ENCODE results near the gene MUC22. TPM values are rescaled to one million over a fixed set of nuclear protein-coding genes. Genes with fewer than 3 reads are reported as not detected.

The MUC22 gene
- total RNA-seq, 1 donor: not detected

- no peak for DNase-seq (ENCODE audit: insufficient read length, low spot score, missing footprints)
- Histone ChIP-seq H3K4me3 (ENCODE audit: insufficient read depth, low read length) (no peak overlapping the region), H3K9me3 (ENCODE audit: low read depth, low read length) (no peaks in the 10 kb centered on the region), H3K79me2 (ENCODE audit: insufficient read depth, low read length) (no peaks in the 10 kb centered on the region), H3K4me2 (ENCODE audit: insufficient read depth, low read length) (no peak overlapping the region), H3K27ac (ENCODE audit: low read depth, low read length) (no peak overlapping the region), H3K27me3 (ENCODE audit: insufficient read depth, low read length) (peaks cover 10% of the 10 kb centered on the region), H2AFZ (ENCODE audit: low read length) (no peak overlapping the region), H3K4me1 (ENCODE audit: insufficient read depth, low read length) (no peaks in the 10 kb centered on the region), H4K20me1 (ENCODE audit: insufficient read depth, low read length) (no peaks in the 10 kb centered on the region), H3K36me3 (ENCODE audit: insufficient read depth, low read length) (no peaks in the 10 kb centered on the region)
- no peak for TF ChIP-seq CTCF (IDR thresholded peaks at IDR 0.05; ENCODE audit: extremely low read depth, low read depth, low read length)
Measured at GRCh38 chr6:30970946-30971345, 39.3 kb upstream of the MUC22 start.

- DNase-seq (ENCODE audit: insufficient read length, low spot score, missing footprints): no peak
- H2AFZ ChIP-seq (ENCODE audit: low read length): no peak overlapping the region
- H3K4me1 ChIP-seq (ENCODE audit: insufficient read depth, low read length): no peaks in the 10 kb centered on the region
- no peak for TF ChIP-seq CTCF (IDR thresholded peaks at IDR 0.05; ENCODE audit: extremely low read depth, low read depth, low read length)
- H3K4me3 ChIP-seq (ENCODE audit: insufficient read depth, low read length): no peak overlapping the region
- no peak overlapping the region for H3K4me2 ChIP-seq (ENCODE audit: insufficient read depth, low read length)
- H3K9me3 ChIP-seq (ENCODE audit: low read depth, low read length): no peaks in the 10 kb centered on the region
- no peaks in the 10 kb centered on the region for H4K20me1 ChIP-seq (ENCODE audit: insufficient read depth, low read length)
- no peaks in the 10 kb centered on the region for H3K79me2 ChIP-seq (ENCODE audit: insufficient read depth, low read length)
- no peak overlapping the region for H3K27ac ChIP-seq (ENCODE audit: low read depth, low read length)
- peaks cover 16% of the 10 kb centered on the region for H3K27me3 ChIP-seq (ENCODE audit: insufficient read depth, low read length)
- H3K36me3 ChIP-seq (ENCODE audit: insufficient read depth, low read length): no peaks in the 10 kb centered on the region
Measured at GRCh38 chr6:30972816-30973215, 37.5 kb upstream of the MUC22 start.

DNA sequence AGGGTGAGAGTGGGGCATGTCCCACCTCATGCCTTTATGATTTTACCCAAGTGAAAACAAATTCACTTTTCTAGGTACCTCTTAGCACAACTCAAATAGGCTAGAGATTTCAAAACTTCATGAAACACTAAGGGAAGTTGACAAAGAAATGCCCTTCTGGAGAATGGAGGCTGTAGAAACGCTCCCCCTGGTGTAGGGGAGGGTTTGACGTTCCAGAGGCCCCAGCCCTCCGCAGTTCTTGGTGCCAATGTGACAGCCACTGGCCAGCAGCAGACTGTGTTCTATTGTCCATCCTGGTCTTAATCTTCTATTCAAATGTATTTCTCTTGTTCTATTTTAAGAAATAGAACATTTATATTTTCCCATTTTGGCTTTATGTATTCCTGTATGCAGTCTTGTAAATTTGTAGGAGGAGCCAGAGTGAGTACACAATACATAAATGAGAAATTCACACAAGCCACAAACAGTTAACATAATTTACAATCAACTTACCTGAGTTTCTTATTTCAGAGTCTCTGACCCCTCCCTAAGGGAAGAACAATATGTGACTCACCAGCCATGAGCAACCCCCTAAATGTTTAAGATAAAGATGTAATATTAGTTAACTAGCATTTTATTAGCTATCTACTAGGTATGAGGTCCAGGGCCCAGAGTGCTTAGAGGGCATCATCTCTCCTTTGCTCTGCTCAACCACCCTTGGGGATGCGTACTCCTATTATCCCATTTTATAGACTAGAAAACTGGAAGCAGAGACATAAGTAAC is 35.6 kb upstream of the MUC22 start:
- Histone ChIP-seq H2AFZ (ENCODE audit: low read length) (no peak overlapping the region), H3K36me3 (ENCODE audit: insufficient read depth, low read length) (no peaks in the 10 kb centered on the region), H3K27ac (ENCODE audit: low read depth, low read length) (no peak overlapping the region), H3K4me3 (ENCODE audit: insufficient read depth, low read length) (no peak overlapping the region), H3K9me3 (ENCODE audit: low read depth, low read length) (no peaks in the 10 kb centered on the region), H3K79me2 (ENCODE audit: insufficient read depth, low read length) (no peaks in the 10 kb centered on the region), H3K27me3 (ENCODE audit: insufficient read depth, low read length) (peaks cover 29% of the 10 kb centered on the region), H3K4me2 (ENCODE audit: insufficient read depth, low read length) (no peak overlapping the region), H4K20me1 (ENCODE audit: insufficient read depth, low read length) (no peaks in the 10 kb centered on the region), H3K4me1 (ENCODE audit: insufficient read depth, low read length) (no peaks in the 10 kb centered on the region)
- DNase-seq (ENCODE audit: insufficient read length, low spot score, missing footprints): no peak
- no peak for TF ChIP-seq CTCF (IDR thresholded peaks at IDR 0.05; ENCODE audit: extremely low read depth, low read depth, low read length)

GRCh38 chr6:30979141-30979540 is 31.1 kb upstream of the MUC22 start:
- Histone ChIP-seq H3K4me2 (ENCODE audit: insufficient read depth, low read length) (no peak overlapping the region), H3K36me3 (ENCODE audit: insufficient read depth, low read length) (no peaks in the 10 kb centered on the region), H3K27ac (ENCODE audit: low read depth, low read length) (no peak overlapping the region), H3K27me3 (ENCODE audit: insufficient read depth, low read length) (peaks cover 27% of the 10 kb centered on the region), H4K20me1 (ENCODE audit: insufficient read depth, low read length) (no peaks in the 10 kb centered on the region), H2AFZ (ENCODE audit: low read length) (no peak overlapping the region), H3K9me3 (ENCODE audit: low read depth, low read length) (no peaks in the 10 kb centered on the region), H3K4me1 (ENCODE audit: insufficient read depth, low read length) (peaks cover 10% of the 10 kb centered on the region), H3K4me3 (ENCODE audit: insufficient read depth, low read length) (no peak overlapping the region), H3K79me2 (ENCODE audit: insufficient read depth, low read length) (no peaks in the 10 kb centered on the region)
- TF ChIP-seq CTCF (IDR thresholded peaks at IDR 0.05; ENCODE audit: extremely low read depth, low read depth, low read length): no peak
- no peak for DNase-seq (ENCODE audit: insufficient read length, low spot score, missing footprints)

All from osteoblast (primary cell).